DMS153 (cell line): ENCODE data around the gene ANK2.
A peak's percentile ranks its signal among the peaks of the same experiment; 100 is the strongest.

Experiments
- DNase-seq: peaks from one replicate; lab custom pipeline; 2025; lab: John Stamatoyannopoulos, UW

ANK2 gene

DNA sequence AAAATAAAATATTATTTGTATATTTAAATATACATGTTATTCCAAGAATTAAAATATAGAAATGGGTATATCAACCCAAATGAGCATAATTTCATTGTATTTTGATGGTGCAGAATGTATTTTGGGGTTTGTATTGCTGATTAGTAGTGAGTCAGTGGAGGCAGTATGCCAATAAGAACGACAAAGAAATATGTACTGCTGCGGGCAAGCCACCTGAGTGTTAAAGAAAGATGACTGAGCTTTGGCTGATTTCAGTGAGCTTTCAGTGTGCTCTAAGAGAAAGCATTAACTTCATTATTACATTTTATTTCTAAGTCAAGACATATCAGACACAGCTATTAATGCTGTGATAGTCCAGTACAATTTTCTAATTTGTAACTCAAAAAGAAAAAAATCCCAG, 297.8 kb downstream of the ANK2 start:
- no peak for DNase-seq

DNA sequence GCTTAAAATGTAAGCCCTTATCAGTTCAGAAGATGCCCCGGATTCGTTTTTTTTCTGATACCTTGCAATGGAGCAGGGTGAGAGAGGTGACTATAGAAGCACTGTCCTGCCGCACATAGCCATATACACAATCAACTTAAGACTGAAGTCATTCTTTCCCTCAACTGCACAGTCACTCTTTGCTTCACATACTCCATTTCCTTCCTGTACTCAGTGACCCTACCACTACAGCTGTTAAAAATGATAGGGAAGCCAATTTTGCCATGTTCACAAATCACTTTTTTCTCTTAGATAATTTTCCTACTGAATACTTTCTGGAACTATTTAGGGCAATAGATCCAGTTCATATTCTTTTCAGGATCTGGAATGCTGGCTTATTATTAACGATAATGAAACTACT, 300.0 kb downstream of the ANK2 start:
- DNase-seq, result no peak

DNA sequence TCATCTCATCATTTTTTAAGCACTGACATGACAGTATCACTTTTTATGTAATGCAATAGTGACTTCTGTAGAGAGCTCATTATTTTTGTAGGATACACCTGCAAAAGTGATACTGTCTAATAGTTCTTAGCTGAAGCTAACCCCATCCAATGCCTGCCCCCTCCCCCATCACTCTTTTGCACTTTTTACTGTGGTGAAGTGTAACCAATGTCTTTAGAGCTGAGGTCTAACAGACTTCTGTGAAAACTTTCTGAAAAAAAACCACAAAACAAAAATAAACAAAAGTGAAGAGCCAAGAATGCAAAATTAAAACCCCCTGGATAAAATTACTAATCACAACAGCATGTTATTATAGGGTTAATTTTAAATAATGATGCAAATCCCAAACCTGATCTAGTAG, 301.1 kb downstream of the ANK2 start:
- no peak for DNase-seq

DNA sequence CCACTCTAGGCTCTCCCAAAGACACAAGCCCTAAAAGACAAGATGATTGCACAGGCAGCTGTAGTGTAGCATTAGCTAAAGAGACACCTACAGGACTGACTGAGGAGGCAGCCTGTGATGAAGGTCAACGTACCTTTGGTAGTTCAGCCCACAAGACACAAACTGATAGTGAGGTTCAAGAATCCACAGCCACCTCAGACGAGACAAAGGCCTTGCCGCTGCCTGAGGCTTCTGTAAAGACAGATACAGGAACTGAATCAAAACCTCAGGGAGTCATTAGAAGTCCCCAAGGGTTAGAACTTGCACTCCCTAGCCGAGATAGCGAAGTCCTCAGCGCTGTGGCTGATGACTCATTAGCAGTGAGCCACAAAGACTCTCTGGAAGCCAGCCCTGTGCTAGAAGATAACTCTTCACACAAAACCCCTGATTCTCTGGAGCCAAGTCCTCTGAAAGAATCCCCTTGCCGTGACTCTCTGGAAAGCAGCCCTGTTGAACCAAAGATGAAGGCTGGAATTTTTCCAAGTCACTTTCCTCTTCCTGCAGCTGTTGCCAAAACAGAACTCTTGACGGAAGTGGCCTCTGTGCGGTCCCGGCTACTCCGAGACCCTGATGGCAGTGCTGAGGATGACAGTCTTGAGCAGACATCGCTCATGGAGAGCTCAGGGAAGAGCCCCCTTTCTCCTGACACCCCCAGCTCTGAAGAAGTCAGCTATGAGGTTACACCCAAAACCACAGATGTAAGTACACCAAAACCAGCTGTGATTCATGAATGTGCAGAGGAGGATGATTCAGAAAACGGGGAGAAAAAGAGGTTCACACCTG, 306.3 kb downstream of the ANK2 start:
- no peak for DNase-seq

DNA sequence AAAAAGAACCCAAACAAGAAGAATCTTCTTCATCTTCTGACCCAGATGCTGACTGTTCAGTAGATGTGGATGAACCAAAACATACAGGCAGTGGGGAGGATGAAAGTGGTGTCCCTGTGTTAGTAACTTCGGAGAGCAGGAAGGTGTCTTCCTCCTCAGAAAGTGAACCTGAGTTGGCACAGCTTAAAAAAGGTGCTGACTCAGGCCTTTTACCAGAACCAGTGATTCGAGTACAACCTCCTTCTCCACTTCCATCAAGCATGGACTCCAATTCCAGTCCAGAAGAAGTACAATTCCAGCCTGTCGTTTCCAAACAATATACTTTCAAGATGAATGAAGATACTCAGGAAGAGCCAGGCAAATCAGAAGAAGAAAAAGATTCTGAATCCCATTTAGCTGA, 307.0 kb downstream of the ANK2 start:
- no peak for DNase-seq

DNA sequence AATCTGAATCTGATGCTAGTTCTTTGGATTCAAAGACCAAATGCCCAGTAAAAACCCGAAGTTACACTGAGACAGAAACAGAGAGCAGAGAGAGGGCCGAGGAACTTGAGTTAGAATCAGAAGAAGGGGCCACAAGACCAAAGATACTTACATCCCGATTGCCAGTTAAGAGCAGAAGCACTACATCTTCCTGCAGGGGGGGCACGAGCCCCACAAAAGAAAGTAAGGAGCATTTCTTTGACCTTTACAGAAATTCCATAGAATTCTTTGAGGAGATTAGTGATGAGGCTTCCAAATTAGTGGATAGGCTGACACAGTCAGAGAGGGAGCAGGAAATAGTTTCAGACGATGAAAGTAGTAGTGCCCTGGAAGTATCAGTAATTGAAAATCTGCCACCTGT, 309.3 kb downstream of the ANK2 start:
- DNase-seq, result no peak

DNA sequence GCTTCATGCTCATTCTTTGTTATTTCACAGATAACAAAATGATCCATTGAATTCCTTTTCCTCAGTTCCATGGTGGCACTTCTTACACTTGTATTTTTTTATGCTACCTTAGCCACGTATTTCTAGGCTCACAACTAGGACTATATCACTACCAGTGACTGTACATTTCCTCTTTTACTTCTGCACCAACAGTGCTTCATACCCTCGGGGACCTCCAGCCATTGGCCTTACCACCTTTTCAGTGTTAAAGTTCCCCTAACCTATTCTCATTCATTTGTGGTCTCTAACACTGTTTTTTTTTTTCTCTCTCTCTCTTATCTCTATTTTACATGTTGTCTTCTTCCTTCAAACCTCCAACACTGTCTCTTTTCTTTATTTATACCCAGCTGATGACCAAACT, 315.9 kb downstream of the ANK2 start:
- no peak for DNase-seq

DNA sequence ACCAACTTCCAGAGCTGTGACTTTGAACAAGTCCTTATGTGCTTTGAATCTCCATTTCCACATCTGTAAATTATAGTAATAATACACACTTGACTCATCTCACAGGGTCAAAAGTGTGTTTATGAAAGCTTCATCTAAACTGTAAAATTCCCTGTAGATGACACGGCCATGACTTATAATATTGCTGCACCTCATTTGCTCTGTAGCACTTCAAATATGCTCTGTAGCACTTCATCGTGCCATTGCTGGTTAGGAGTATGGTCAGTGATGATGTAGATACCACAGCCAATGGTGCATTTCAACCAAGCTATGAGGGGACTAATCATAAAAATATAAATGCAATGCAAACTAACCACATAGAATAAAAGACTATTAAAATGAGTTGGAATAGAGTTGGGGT, 318.6 kb downstream of the ANK2 start:
- no peak for DNase-seq

DNA sequence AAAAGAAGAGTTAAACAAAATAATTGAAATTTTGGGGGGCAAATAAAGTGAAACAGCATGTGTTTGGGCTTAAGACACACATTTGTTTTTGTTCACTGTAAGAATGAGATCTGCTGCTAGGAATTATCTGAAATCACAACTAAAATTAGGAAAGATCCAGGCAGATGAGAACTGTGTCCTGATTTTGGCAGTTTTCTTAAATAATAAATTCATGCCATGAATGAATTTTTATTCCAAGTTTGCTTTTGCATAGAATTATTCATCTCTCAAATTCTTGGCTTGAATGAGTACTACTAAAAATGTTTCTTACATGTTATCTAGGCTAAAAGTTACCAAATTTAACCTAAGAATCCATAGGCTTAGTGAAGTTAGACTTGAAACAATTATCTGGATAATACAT, 321.7 kb downstream of the ANK2 start:
- no peak for DNase-seq

DNA sequence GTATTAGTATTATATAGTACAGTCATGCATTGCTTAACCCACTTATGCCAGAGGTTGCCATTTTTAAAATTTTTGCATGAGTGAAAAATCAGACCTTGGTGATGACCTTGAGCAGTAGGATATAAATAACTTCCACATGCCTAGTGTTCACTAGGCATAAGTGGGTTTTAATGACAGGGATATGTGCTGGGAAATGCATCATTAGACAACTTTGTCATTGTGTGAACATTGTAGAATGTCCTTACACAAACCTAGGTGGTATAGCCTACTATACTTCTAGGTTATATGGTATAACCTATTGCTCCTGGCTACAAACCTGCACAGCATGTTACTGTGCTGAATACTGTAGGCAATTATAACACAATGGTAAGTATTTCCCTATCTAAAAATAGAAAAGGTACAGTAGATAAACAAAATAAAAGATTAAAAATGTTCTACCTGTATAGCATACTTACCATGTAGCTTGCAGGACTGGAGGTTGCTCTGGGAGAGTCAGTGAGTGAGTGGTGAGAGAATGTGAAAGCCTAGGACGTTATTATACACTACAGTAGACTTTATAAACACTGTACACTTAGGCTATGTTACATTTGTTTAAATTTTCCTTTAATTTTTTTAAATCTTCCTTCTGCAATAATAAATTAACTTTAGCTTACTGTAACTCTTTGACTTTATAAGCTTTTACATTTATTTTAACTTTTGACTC, 326.7 kb downstream of the ANK2 start:
- no peak for DNase-seq

DNA sequence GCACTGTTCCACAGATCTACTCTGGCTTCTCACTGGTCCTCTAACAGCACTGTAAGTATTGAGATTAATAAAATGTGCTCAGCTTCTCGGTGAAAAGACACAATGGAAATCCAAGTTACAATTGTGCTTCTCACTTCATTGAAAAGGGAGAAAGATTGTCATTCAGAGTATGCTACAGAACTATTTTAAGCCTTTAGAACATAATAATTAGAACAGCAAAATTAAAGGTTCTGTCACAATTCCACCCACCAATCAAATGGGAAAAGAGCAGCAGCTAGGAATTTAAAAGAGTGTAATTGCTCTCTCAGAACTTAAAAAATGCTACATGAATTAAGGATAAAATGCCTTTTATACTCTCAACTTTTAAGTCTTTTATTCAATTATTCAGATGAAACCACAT, 329.4 kb downstream of the ANK2 start:
- DNase-seq, result no peak

DNA sequence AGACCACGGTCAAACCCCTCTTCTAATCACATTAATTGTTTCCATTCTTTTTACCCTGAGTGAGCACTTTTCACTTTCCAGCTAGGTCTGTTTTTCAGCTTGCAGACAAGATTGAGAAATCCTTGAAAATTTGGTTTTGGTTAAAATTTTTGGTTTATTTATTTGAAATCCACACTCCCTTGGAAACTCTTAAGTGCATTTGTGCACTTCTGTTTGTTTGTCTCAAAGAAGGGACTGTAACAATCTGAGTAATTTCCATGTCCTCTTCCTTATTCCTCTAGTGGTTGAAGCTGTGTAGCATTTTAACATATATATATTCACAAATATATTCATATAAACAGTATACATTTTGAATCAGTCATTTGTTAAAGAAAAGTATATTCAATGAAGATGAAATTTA, 333.3 kb downstream of the ANK2 start:
- no peak for DNase-seq

DNA sequence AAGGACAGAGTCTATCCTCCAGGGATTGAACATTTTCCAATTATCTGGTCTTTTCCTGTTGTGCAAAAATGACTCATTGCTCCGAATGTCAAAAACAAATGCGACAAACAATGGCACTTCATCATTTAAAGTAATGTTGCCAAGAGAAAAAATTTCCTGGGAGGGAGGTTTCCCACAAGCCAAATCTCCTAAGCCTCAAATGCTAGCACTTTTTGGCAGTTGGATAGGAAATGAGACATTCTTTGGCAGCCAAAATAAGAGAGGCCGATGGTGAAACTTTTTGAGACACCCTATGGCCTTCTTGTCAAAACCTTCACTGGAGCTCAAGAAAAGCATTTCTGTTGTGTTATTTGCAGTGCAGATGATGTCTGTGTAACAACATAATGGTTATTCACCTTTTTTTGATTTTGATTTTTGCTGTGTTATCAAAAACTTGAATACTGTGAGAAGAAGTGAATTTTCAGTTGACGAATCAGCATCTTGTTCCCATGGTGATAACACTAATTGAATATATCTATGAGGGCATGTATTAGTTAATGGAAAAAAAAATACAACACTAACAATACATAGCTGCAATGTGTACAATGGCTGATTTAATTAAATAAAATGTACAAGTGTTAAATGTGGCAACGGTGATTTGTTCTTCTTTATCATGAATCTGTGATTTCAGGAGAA, 333.8 kb downstream of the ANK2 start:
- DNase-seq, result no peak

DNA sequence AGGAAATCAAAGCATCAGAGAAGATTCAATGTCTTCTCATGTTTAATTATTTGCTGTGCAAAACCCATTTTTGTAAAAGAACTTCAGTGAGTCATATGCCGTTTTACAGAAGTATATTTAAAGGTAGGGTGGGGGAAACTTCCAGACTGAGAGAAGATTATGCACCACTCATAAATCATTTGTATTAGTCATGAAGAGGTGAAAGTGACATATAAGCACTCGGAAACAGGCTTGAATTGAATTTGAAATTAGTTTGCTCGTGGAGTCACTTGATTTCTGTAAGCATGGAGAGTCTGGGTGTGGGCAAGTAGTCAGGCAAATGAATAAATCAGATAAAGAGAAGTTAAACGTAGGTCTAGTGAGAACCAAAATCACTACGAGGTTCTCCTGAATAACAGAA, 335.1 kb downstream of the ANK2 start:
- DNase-seq, result no peak

DNA sequence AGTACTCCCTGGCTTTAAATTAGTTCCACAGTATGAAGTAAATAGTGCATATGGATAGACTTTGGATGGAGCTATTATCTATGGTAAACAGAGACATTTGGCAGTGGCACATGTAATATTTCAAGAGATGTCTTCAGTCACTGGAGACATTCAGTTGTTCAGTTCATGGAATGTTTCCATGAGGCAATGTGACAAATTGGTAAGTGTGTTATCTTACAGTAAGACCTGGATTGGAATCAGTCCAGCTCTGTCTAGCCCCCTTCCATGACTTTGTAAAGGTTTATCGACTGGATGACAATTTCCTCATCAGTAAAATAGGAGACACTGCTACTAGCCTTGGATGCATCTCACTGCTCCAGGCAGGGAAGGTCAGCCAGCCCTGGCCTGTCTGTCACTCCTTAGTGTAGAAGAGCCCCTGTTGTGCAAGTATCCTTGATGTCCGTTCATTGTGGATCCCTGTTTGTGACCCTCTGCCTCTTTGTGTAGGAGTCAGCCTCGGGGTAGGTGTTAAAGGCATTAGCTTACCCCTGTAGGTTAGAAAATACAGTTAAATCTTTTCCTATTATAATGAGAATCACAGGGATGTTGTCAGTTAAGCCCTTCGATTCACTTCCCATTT, 335.9 kb downstream of the ANK2 start:
- no peak for DNase-seq

DNA sequence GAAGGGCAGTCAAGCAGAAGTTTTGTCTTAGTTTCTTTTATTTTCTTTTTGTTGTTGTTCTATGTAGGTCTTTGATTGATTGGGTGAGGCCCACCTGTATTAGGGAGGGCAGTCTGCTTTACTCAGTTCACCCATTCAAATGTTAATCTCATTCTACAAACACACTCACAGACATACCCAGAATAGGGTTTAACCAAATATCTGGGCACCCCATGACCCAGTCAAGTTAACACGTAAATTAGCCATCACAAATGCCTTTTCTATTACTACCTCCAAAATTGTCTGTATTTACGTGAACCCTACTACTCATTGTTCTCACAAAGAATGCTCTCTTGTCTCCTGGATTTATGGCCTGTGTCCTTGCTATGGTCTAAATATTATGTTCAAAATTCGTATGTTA, 339.7 kb downstream of the ANK2 start:
- DNase-seq, result no peak

DNA sequence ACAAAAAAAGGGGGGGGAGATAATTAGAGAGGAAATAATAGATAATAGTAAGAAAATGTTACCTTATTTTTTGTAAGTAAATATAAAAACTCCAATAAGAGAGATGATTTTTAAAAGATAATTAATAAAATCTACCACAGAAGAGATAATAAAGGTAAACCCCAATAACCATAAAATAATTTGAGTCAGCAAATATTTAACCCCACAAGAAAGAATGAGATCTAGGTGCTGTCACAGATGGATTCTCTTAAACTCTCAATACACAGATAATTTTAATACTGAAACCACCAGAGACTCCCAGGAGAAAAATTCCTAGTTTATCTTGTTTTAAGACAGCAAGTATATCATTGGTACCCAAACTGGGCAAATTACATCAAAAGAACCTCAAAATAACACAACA, 341.4 kb downstream of the ANK2 start:
- no peak for DNase-seq

DNA sequence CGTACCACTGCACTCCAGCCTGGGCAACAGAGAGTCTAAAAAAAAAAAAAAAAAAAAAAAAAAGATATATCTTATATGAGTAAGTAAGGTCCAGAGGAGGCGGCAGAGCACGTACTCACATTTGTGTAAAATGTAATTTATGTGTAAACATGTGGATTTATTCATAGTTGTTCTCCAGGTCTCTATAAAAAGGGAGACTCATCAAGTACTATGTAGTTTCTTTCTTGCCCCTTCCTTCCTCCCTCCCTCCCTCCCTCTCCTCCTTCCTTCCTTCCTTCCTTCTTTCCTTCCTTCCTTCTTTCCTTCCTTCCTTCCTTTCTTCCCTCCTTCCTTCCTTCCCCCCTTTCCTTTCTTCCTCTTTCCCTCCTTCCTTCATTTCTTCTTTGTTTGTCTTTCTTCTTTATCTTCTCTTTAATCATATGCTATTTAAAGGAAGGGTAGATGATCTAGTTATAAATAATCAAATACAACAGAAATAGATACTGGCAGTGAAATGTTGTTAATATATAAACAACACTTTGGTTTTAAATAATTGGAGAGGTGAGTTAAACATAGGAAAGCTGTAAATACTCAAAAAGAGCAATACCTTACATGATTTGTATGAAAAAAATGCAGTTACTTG, 344.8 kb downstream of the ANK2 start:
- no peak for DNase-seq

DNA sequence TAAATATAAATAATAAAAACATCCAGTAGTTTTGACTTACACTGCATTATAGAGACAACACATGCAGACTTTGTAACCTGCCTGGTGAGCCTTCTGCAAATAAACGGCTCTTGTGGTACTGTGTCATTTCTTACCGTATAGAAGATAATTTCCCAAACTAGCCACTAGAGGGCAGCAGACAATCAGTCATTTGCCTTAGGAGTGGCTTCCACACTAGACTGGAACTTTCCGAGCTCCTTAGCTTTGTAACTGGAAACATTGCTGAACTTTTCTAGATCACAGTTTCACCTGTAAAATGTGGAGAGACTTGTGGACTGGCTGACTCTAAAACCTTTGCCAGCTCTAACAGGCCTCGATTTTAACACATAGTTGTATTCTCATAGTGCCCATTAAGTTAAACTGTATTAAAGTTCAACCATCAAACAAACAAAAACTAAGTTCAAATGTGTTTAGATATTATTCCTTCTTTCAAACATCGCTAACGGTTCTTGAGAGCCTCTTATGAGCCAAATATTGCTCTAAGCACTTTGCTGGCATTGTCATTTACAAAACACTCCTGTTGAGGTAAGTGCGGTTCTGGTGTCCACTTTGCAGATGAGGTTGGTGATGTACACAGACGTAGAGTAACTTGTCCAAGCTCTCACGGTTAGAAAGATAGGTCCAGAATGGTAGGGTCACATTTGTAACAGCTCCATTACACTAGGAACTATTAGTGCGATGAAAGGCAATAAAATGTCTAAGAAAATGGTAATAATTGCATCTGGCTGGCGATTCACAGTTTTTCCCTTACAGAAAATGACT, 345.5 kb downstream of the ANK2 start:
- DNase-seq, result peak; percentile 79

DNA sequence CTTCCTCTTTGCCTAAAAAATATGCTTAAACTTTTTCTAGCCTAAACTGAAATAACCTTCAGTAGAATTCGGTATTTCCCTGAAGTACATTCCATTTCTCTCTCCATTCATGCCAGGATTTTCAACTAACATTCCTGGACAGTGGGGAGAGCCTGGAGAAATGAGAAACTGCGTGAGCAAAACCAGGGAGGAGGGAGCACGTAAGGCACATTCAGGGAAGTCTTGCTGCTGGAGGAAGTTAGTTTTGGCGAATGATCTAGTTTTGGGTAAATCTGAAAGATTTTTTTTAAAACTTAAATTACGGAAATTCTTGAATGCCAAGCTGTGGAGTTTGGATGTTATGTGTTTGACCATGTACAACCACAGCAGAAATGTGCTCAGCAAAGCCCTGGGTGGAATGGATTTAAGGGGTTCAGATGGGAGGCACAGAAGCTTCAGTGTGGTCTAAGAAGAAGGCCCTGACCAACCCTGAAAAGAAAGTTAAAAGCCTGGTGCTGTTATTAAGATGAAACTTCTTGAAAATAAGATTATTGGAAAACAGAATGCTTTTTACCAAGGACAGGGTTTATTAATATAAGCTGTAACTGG, 347.8 kb downstream of the ANK2 start:
- no peak for DNase-seq
